Measurements from ENCODE around the gene C1orf115. TPM values are rescaled to one million over a fixed set of nuclear protein-coding genes. Genes with fewer than 3 reads are reported as not detected.

Gene C1orf115
- total and polyA plus RNA-seq, 2 of the 4 experiments (the other 2 are of a cell fraction): 0.07 to 0.18 TPM

DNA sequence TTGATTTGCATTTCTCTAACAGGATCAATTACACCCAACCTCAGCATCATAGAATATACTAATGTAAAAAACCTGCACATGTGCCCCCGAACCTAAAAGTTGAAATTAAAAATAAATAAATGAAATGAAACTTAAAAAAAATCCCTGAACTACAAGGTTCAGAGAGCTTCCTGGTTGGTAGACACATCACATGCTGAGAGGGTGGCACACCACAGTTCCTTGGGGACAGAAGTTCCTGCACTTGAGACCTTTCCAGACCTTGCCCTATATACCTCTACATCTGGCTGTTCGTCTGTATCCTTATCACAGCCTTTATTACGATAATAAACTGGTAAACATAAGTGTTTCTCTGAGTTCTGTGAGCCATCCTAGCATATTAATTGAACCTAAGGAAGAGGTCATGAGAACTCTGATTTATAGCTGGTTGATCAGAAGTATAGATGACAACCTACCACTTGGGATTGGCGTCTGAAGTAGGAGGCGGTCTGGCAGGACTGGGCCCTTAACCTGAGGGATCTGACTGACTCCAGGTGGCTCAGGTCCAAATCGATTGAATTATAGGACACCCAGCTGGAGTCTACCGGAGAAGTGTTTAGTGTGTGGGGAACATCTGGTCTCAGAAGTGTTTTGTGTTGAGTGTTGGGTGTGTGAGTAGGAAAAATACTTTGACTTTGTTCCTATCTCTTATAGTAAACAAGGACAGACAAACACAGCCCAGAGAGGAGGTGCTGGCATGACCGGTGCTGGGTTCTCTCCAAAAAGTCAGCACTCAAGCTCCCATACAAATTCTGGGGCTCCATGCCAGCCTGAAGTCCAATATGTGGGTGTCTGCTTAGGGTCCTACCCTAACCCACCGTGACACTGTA lies 19.0 kb downstream of the C1orf115 start:
- H3K36me3 ChIP-seq (ENCODE audit: control insufficient read depth, insufficient read depth, low read length): no peaks in the 10 kb centered on the region
- 50% methylated on average over 2 of the region's 9 CpGs; no CpG with 5 or more reads in 1 of the 2 experiments for WGBS, 2 experiments (ENCODE audit: extremely low coverage in 2 of 2, insufficient read length in 1 of 2)
- H3K27ac ChIP-seq (ENCODE audit: insufficient read depth, low read length): no peak overlapping the region
- H3K4ac ChIP-seq (ENCODE audit: low read depth, low read length): no peak overlapping the region
- H3K4me1 ChIP-seq (ENCODE audit: control insufficient read depth, insufficient read depth, low read length): no peaks in the 10 kb centered on the region
- no TSS peak for BruUV-seq (replicated peaks)
- H3K18ac ChIP-seq (ENCODE audit: low read depth, low read length): no peak overlapping the region
- no peak overlapping the region for H3K4me2 ChIP-seq (ENCODE audit: low read depth, low read length)
- H4K8ac ChIP-seq (ENCODE audit: low read depth in 2 of 2, low read length in 2 of 2): no peak overlapping the region
- H3K23ac ChIP-seq (ENCODE audit: low read depth, low read length): no peak overlapping the region
- H3K9ac ChIP-seq (ENCODE audit: low read depth, low read length): no peak overlapping the region
- dilution Hi-C loops (cut with HindIII; ENCODE audit: low sequenced_read_pairs, unreplicated experiment): no loop called here
- H2BK120ac ChIP-seq (ENCODE audit: low read depth, low read length): no peak overlapping the region
- no peak overlapping the region for H2BK20ac ChIP-seq (ENCODE audit: low read depth, low read length)
- no peak for ATAC-seq (ENCODE audit: low read depth)
- H3K9me3 ChIP-seq (ENCODE audit: control insufficient read depth, insufficient read depth, low read length): no peaks in the 10 kb centered on the region
- H4K5ac ChIP-seq (ENCODE audit: low read depth, low read length): no peak overlapping the region
- no peaks in the 10 kb centered on the region for H3K79me1 ChIP-seq (ENCODE audit: low read depth in 1 of 2, low read length in 2 of 2)
- H3K56ac ChIP-seq (ENCODE audit: extremely low read depth, insufficient read depth, low read length): no peak overlapping the region
- no peak overlapping the region for H3K4me3 ChIP-seq (ENCODE audit: insufficient read depth, low read depth, low read length)
- H2AK9ac ChIP-seq (replicated peaks; ENCODE audit: low read depth, low read length, poor library complexity): no peak overlapping the region
- CTCF ChIA-PET: no interaction called here
- no peak overlapping the region for H4K91ac ChIP-seq (ENCODE audit: insufficient read depth, low read depth, low read length)
- in situ Hi-C loops (cut with MboI; ENCODE audit: low sequenced_read_pairs): no loop called here
- no peaks in the 10 kb centered on the region for H4K20me1 ChIP-seq (ENCODE audit: insufficient read depth, low read length)
- intact Hi-C loops (cut with micrococcal nuclease): no loop called here
- POLR2A ChIA-PET (ENCODE audit: unreplicated experiment): no interaction called here
- no peaks in the 10 kb centered on the region for H3K9me1 ChIP-seq (ENCODE audit: insufficient read depth, low read length)
- no peak overlapping the region for H2BK15ac ChIP-seq (ENCODE audit: low read depth, low read length)
- no peak overlapping the region for H2AK5ac ChIP-seq (ENCODE audit: low read depth, low read length)
- no peak overlapping the region for H2AFZ ChIP-seq (replicated peaks; ENCODE audit: low read length, poor library complexity)
- TF ChIP-seq FOS (IDR thresholded peaks at IDR 0.05; ENCODE audit: low read depth, low read length): no peak
- TF ChIP-seq NFE2L2 (IDR thresholded peaks at IDR 0.05; ENCODE audit: low read depth, low read length): no peak
- TF ChIP-seq CHD1 (IDR thresholded peaks at IDR 0.05; ENCODE audit: low read depth, low read length): no peak
- no peak for TF ChIP-seq USF2 (IDR thresholded peaks at IDR 0.05; ENCODE audit: low read depth, low read length)
- no peak for TF ChIP-seq RCOR1 (IDR thresholded peaks at IDR 0.05; ENCODE audit: insufficient replicate concordance, low read length)
- no peak for TF ChIP-seq MAZ (IDR thresholded peaks at IDR 0.05; ENCODE audit: borderline replicate concordance, low read depth, low read length)
- TF ChIP-seq CEBPB (IDR thresholded peaks at IDR 0.05; ENCODE audit: low read depth, low read length): no peak
- TF ChIP-seq SMC3 (IDR thresholded peaks at IDR 0.05; ENCODE audit: low read depth, low read length): no peak
- no peak for TF ChIP-seq CTCF (conservative IDR thresholded peaks at IDR 0.05; ENCODE audit: low read depth, low read length)
- no peak for TF ChIP-seq POLR2A (IDR thresholded peaks at IDR 0.05; ENCODE audit: low read depth, low read length)
- TF ChIP-seq MXI1 (IDR thresholded peaks at IDR 0.05; ENCODE audit: borderline replicate concordance, low read depth, low read length): no peak
- no peak for DNase-seq
- no peak overlapping the region for H2BK5ac ChIP-seq (ENCODE audit: low read depth, low read length, poor library complexity, severe bottlenecking)
- H3K14ac ChIP-seq (replicated peaks; ENCODE audit: low read depth, low read length): no peak overlapping the region
- H3K27me3 ChIP-seq (ENCODE audit: control insufficient read depth, insufficient read depth, low read length): no peaks in the 10 kb centered on the region; the same call in 1 of the 2 replicates
